ENCODE results near the gene ESM1.
"Not testable (repeated sequence)": the region's sequence is repeated elsewhere in the genome, so short reads cannot be mapped to it uniquely, and the experiment has no call there.

Gene ESM1

DNA sequence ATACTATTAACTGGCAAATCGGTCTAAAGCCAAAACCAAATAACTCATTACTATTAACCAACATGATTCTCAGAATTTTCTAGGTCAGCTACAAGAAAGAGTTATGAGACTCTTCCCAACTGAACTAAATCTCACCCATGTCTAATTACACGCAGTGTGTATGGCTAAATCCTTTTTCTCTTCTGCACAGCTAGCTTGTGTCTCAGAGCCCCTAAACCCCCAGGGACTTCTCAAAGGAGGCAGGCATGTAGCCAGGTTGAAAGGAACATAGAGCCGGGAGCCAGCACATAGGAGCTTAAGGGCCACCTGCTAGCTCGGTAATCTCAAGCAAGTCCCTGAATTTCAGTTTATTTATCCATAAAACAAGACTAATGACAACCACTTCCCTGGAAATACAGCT lies 36.4 kb upstream of the ESM1 start:
- WGBS, 2 donors (ENCODE audit: extremely low coverage in 2 of 2, insufficient read length in 2 of 2, insufficient replicate concordance in 1 of 2) = no CpG with 5 or more reads among the region's 4 CpGs
- Histone ChIP-seq H2BK5ac (ENCODE audit: low read length) (no peak overlapping the region), H2BK12ac (ENCODE audit: low read length) (no peak overlapping the region), H3K79me1 (ENCODE audit: low read depth, low read length) (no peaks in the 10 kb centered on the region), H3K14ac (ENCODE audit: low read length) (no peak overlapping the region), H3K27ac (replicated peaks; ENCODE audit: low read length) (no peak overlapping the region), H3K36me3 (replicated peaks in 1 of 2; ENCODE audit: control insufficient read depth in 2 of 2, insufficient read depth in 2 of 2, low read length in 2 of 2) (no peaks in the 10 kb centered on the region), H3K4me3 (ENCODE audit: low read length in 2 of 2) (no peak overlapping the region), H3K23ac (ENCODE audit: low read depth, low read length, poor library complexity) (no peak overlapping the region), H2AFZ (ENCODE audit: low read length) (no peak overlapping the region), H3K9ac (ENCODE audit: low read depth, low read length, poor library complexity) (no peak overlapping the region), H4K91ac (ENCODE audit: low read depth, low read length, poor library complexity) (no peak overlapping the region), H3K18ac (ENCODE audit: low read length) (no peak overlapping the region), H2BK120ac (ENCODE audit: low read depth, low read length) (no peak overlapping the region), H3K27me3 (ENCODE audit: control insufficient read depth in 3 of 3, insufficient read depth in 3 of 3, low read depth in 1 of 3, low read length in 3 of 3) (no peaks in the 10 kb centered on the region), H3K9me3 (replicated peaks in 1 of 2; ENCODE audit: control insufficient read depth in 2 of 2, insufficient read depth in 1 of 2, low read depth in 1 of 2, low read length in 2 of 2) (no peaks in the 10 kb centered on the region), H3K4me2 (ENCODE audit: insufficient read depth, low read length, poor library complexity, severe bottlenecking) (no peak overlapping the region), H2BK15ac (ENCODE audit: low read length) (no peak overlapping the region), H2AK5ac (ENCODE audit: low read depth, low read length) (no peak overlapping the region), H4K8ac (ENCODE audit: low read depth, low read length) (no peak overlapping the region), H3K4ac (ENCODE audit: low read length) (no peak overlapping the region), H3K4me1 (ENCODE audit: control insufficient read depth in 2 of 2, insufficient read depth in 1 of 2, low read depth in 1 of 2, low read length in 2 of 2) (peaks cover 0 to 4% of the 10 kb centered on the region in 2 donors)
- no peak for DNase-seq (ENCODE audit: low spot score)

DNA sequence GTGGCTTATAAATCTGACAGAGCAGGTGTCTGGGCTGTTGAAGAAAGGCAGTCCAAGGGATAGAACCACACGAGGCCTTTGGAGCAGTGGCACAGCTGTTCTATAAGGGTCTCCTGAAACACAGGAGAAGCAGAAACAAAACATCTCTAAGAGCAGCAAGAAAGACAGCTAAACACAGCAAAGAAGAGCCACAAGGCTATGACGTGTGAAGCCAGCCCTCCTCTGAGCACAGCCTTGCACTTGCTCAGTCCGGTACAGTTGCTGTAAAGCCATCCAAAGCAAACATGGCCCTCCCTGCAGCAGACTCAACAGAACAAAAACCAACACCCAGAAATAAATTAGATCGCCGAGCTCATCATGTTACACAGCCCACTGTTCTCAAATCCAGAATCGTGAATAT lies 36.0 kb upstream of the ESM1 start:
- no peak overlapping the region for H3K14ac ChIP-seq (ENCODE audit: low read length)
- H3K36me3 ChIP-seq (replicated peaks in 1 of 2; ENCODE audit: control insufficient read depth in 2 of 2, insufficient read depth in 2 of 2, low read length in 2 of 2) = no peaks in the 10 kb centered on the region
- no peak overlapping the region for H3K4me2 ChIP-seq (ENCODE audit: insufficient read depth, low read length, poor library complexity, severe bottlenecking)
- no peaks in the 10 kb centered on the region for H3K9me3 ChIP-seq (replicated peaks in 1 of 2; ENCODE audit: control insufficient read depth in 2 of 2, insufficient read depth in 1 of 2, low read depth in 1 of 2, low read length in 2 of 2)
- no peak overlapping the region for H3K4me3 ChIP-seq (ENCODE audit: low read length in 2 of 2)
- H3K79me1 ChIP-seq (ENCODE audit: low read depth, low read length) = no peaks in the 10 kb centered on the region
- no peaks in the 10 kb centered on the region for H3K27me3 ChIP-seq (ENCODE audit: control insufficient read depth in 3 of 3, insufficient read depth in 3 of 3, low read depth in 1 of 3, low read length in 3 of 3)
- H2BK15ac ChIP-seq (ENCODE audit: low read length) = no peak overlapping the region
- H2AFZ ChIP-seq (ENCODE audit: low read length) = no peak overlapping the region
- H2BK5ac ChIP-seq (ENCODE audit: low read length) = no peak overlapping the region
- no peak overlapping the region for H3K9ac ChIP-seq (ENCODE audit: low read depth, low read length, poor library complexity)
- H3K4ac ChIP-seq (ENCODE audit: low read length) = no peak overlapping the region
- no peak overlapping the region for H3K27ac ChIP-seq (replicated peaks; ENCODE audit: low read length)
- H2AK5ac ChIP-seq (ENCODE audit: low read depth, low read length) = no peak overlapping the region
- no CpG with 5 or more reads among the region's 6 CpGs for WGBS, 2 donors (ENCODE audit: extremely low coverage in 2 of 2, insufficient read length in 2 of 2, insufficient replicate concordance in 1 of 2)
- no peak overlapping the region for H2BK12ac ChIP-seq (ENCODE audit: low read length)
- H4K8ac ChIP-seq (ENCODE audit: low read depth, low read length) = no peak overlapping the region
- no peak overlapping the region for H4K91ac ChIP-seq (ENCODE audit: low read depth, low read length, poor library complexity)
- peaks cover 0 to 4% of the 10 kb centered on the region in 2 donors for H3K4me1 ChIP-seq (ENCODE audit: control insufficient read depth in 2 of 2, insufficient read depth in 1 of 2, low read depth in 1 of 2, low read length in 2 of 2)
- H2BK120ac ChIP-seq (ENCODE audit: low read depth, low read length) = no peak overlapping the region
- H3K18ac ChIP-seq (ENCODE audit: low read length) = no peak overlapping the region
- DNase-seq (ENCODE audit: low spot score) = no peak
- H3K23ac ChIP-seq (ENCODE audit: low read depth, low read length, poor library complexity) = no peak overlapping the region

DNA sequence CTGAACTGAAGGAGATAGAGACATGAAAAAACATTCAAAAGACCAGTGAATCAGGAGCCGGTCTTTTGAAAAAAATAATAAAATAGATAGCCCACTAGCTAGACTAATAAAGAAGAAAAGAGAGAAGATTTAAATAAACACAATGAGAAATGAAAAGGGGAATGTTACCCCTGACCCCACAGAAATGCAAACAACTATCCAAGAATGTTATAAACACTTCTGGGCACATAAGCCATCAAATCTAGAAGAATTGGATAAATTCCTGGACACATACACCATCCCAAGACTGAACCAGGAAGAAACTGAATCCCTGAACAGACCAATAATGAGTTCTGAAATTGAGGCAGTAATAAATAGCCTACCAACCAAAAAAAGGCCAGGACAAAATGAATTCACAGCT lies 24.8 kb upstream of the ESM1 start:
- DNase-seq (ENCODE audit: low spot score); H3K4me2 ChIP-seq (ENCODE audit: insufficient read depth, low read length, poor library complexity, severe bottlenecking); H4K8ac ChIP-seq (ENCODE audit: low read depth, low read length); H3K79me1 ChIP-seq (ENCODE audit: low read depth, low read length); H3K27me3 ChIP-seq (ENCODE audit: control insufficient read depth in 3 of 3, insufficient read depth in 3 of 3, low read depth in 1 of 3, low read length in 3 of 3); H2AK5ac ChIP-seq (ENCODE audit: low read depth, low read length); H3K4me3 ChIP-seq (ENCODE audit: low read length in 2 of 2); H2BK5ac ChIP-seq (ENCODE audit: low read length); H3K4ac ChIP-seq (ENCODE audit: low read length); H2AFZ ChIP-seq (ENCODE audit: low read length); H3K36me3 ChIP-seq (replicated peaks in 1 of 2; ENCODE audit: control insufficient read depth in 2 of 2, insufficient read depth in 2 of 2, low read length in 2 of 2); H4K91ac ChIP-seq (ENCODE audit: low read depth, low read length, poor library complexity); H3K23ac ChIP-seq (ENCODE audit: low read depth, low read length, poor library complexity); H2BK12ac ChIP-seq (ENCODE audit: low read length); H3K14ac ChIP-seq (ENCODE audit: low read length); H3K4me1 ChIP-seq (ENCODE audit: control insufficient read depth in 2 of 2, insufficient read depth in 1 of 2, low read depth in 1 of 2, low read length in 2 of 2); H2BK120ac ChIP-seq (ENCODE audit: low read depth, low read length); H3K9me3 ChIP-seq (replicated peaks in 1 of 2; ENCODE audit: control insufficient read depth in 2 of 2, insufficient read depth in 1 of 2, low read depth in 1 of 2, low read length in 2 of 2); H3K27ac ChIP-seq (replicated peaks; ENCODE audit: low read length); H3K9ac ChIP-seq (ENCODE audit: low read depth, low read length, poor library complexity); H3K18ac ChIP-seq (ENCODE audit: low read length); H2BK15ac ChIP-seq (ENCODE audit: low read length): not testable (repeated sequence)
- no CpG with 5 or more reads among the region's 1 CpG for WGBS, 2 donors (ENCODE audit: extremely low coverage in 2 of 2, insufficient read length in 2 of 2, insufficient replicate concordance in 1 of 2)

DNA sequence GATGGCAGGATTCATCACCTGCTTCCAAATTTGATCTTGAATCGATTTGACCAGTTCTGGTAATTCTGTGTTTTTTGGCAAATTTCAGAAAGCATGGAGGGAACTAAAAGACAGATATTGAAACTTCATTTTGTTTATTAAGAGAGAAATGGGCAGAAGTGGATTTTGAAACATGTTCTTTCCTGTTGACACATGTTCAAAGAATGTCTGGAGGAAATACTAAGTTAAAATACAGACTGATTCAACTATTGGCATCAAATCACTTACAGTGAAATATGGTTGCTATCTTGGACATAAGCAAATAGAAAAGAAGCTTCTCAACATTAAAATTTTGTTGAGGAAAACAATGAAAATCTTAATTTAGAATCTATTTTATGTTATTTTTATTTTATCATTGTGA lies 19.3 kb upstream of the ESM1 start:
- no peak overlapping the region for H4K8ac ChIP-seq (ENCODE audit: low read depth, low read length)
- no peak overlapping the region for H2BK12ac ChIP-seq (ENCODE audit: low read length)
- H3K9ac ChIP-seq (ENCODE audit: low read depth, low read length, poor library complexity) = no peak overlapping the region
- H2BK5ac ChIP-seq (ENCODE audit: low read length) = no peak overlapping the region
- H3K4ac ChIP-seq (ENCODE audit: low read length) = no peak overlapping the region
- no peak overlapping the region for H3K4me3 ChIP-seq (ENCODE audit: low read length in 2 of 2)
- H3K9me3 ChIP-seq (replicated peaks in 1 of 2; ENCODE audit: control insufficient read depth in 2 of 2, insufficient read depth in 1 of 2, low read depth in 1 of 2, low read length in 2 of 2) = no peaks in the 10 kb centered on the region
- H2BK120ac ChIP-seq (ENCODE audit: low read depth, low read length) = no peak overlapping the region
- no peak overlapping the region for H2AK5ac ChIP-seq (ENCODE audit: low read depth, low read length)
- no peaks in the 10 kb centered on the region for H3K79me1 ChIP-seq (ENCODE audit: low read depth, low read length)
- no peak overlapping the region for H3K4me2 ChIP-seq (ENCODE audit: insufficient read depth, low read length, poor library complexity, severe bottlenecking)
- no peaks in the 10 kb centered on the region for H3K4me1 ChIP-seq (ENCODE audit: control insufficient read depth in 2 of 2, insufficient read depth in 1 of 2, low read depth in 1 of 2, low read length in 2 of 2)
- no peak for DNase-seq (ENCODE audit: low spot score)
- H2BK15ac ChIP-seq (ENCODE audit: low read length) = no peak overlapping the region
- H3K18ac ChIP-seq (ENCODE audit: low read length) = no peak overlapping the region
- no peak overlapping the region for H2AFZ ChIP-seq (ENCODE audit: low read length)
- no CpG with 5 or more reads among the region's 1 CpG for WGBS, 2 donors (ENCODE audit: extremely low coverage in 2 of 2, insufficient read length in 2 of 2, insufficient replicate concordance in 1 of 2)
- no peaks in the 10 kb centered on the region for H3K27me3 ChIP-seq (ENCODE audit: control insufficient read depth in 3 of 3, insufficient read depth in 3 of 3, low read depth in 1 of 3, low read length in 3 of 3)
- no peak overlapping the region for H3K27ac ChIP-seq (replicated peaks; ENCODE audit: low read length)
- no peaks in the 10 kb centered on the region for H3K36me3 ChIP-seq (replicated peaks in 1 of 2; ENCODE audit: control insufficient read depth in 2 of 2, insufficient read depth in 2 of 2, low read length in 2 of 2)
- H4K91ac ChIP-seq (ENCODE audit: low read depth, low read length, poor library complexity) = no peak overlapping the region
- H3K14ac ChIP-seq (ENCODE audit: low read length) = no peak overlapping the region
- no peak overlapping the region for H3K23ac ChIP-seq (ENCODE audit: low read depth, low read length, poor library complexity)
